K562 (cell line): Measurements from ENCODE around the gene PRAME. TPM values are rescaled to one million over a fixed set of nuclear protein-coding genes. Genes with fewer than 3 reads are reported as not detected.
A peak's percentile ranks its signal among the peaks of the same experiment; 100 is the strongest.

Experiments
- CBX3 ChIP-seq, 2 experiments: IDR thresholded peaks; 1 replicate in 1 of 2; 2 replicates in 1 of 2; pipeline ENCODE4 v1.6.1; 2012; ENCODE audit warnings: inconsistent platforms in 2 of 2, low read length in 2 of 2, borderline replicate concordance in 1 of 2, control low read depth in 1 of 2
- MYNN ChIP-seq, 2 experiments: sonication (generic); formaldehyde crosslinking in 1 of 2; IDR thresholded peaks; 2 replicates each; pipeline versions ENCODE4 v1.5.0 to v1.6.1; 2016 to 2020; ENCODE audit warnings: antibody characterized with exemption in 1 of 2, missing genetic modification reagents in 1 of 2
- STAT5A ChIP-seq: IDR thresholded peaks from 2 replicates; pipeline ENCODE4 v1.6.1; 2012; ENCODE audit warnings: low read length, inconsistent platforms, borderline replicate concordance
- ZNF184 ChIP-seq: sonication (generic); formaldehyde crosslinking; IDR thresholded peaks from 2 replicates; pipeline ENCODE4 v1.5.0; 2020; ENCODE audit warnings: missing genetic modification reagents
- polyA plus RNA-seq, 8 experiments: library from polyadenylated mRNA; depleted of rRNA in 4 of 8; stranded (reverse) in 5 of 8; unstranded in 3 of 8; fragments of >200 nt; fragmentation: Nextera tagmentation in 2 of 8; fragmentation: Illumina TruSeq in 1 of 8; extraction: Ambion mirVana in 2 of 8; extraction: Trizol in 1 of 8; gene quantifications; 2 replicates each; pipeline versions ENCODE4 v1.2.1 to v1.2.3, GENCODE V29; 2011 to 2014; ENCODE audit warnings: inconsistent platforms in 1 of 8, missing spikeins in 1 of 8
- total RNA-seq, 7 experiments: library from RNA; depleted of rRNA in 6 of 7; stranded (reverse); fragments of >200 nt in 6 of 7; fragmentation: Illumina TruSeq in 2 of 7; extraction: Trizol in 2 of 7; gene quantifications; 2 replicates each; pipeline versions ENCODE4 v1.2.1 to v1.2.3, GENCODE V29; 2011 to 2021; ENCODE audit warnings: low replicate concordance in 1 of 7
- TF ChIP-seq, protein P1 (sequence below): sonication (generic); formaldehyde crosslinking; IDR thresholded peaks from 2 replicates; pipeline ENCODE4 v1.8.1; 2023; ENCODE audit warnings: mild to moderate bottlenecking, missing genetic modification reagents, moderate library complexity
- TF ChIP-seq, protein P2 (sequence below), 2 experiments: fragments of 450-650 bp in 1 of 2; sonication (generic) in 1 of 2; formaldehyde crosslinking; conservative IDR thresholded peaks; 2 replicates each; pipeline versions ENCODE4 v1.4.0 to v1.8.1; 2020 to 2022; ENCODE audit warnings: mild to moderate bottlenecking in 1 of 2, missing genetic modification reagents in 1 of 2
- TF ChIP-seq, protein P3 (sequence below): fragments of 200-800 bp; sonication (Bioruptor generic); IDR thresholded peaks from 2 replicates; pipeline ENCODE4 v1.6.1; 2017; ENCODE audit warnings: missing genetic modification characterization, missing compliant biosample characterization
- TF ChIP-seq, protein P4 (sequence below): fragments of 200-800 bp; sonication (Bioruptor generic); IDR thresholded peaks from 2 replicates; pipeline ENCODE4 v1.6.1; 2016; ENCODE audit warnings: missing genetic modification characterization, missing compliant biosample characterization
- TF ChIP-seq, protein P5 (sequence below): sonication (generic); formaldehyde crosslinking; IDR thresholded peaks from 2 replicates; pipeline ENCODE4 v1.8.1; 2023; ENCODE audit warnings: mild to moderate bottlenecking, missing genetic modification reagents
- TF ChIP-seq, protein P6 (sequence below), 2 experiments: IDR thresholded peaks; 2 replicates each; pipeline ENCODE4 v1.6.1; 2012; ENCODE audit warnings: improper control_type of control experiment in 2 of 2, low read depth in 2 of 2, low read length in 2 of 2, borderline replicate concordance in 1 of 2

The PRAME gene
- total and polyA plus RNA-seq, 9 of the 15 experiments (the other 6 are each of a cell fraction or from before 2014, with no cell fraction given): 662 to 2,141 (median 1,142) TPM

DNA sequence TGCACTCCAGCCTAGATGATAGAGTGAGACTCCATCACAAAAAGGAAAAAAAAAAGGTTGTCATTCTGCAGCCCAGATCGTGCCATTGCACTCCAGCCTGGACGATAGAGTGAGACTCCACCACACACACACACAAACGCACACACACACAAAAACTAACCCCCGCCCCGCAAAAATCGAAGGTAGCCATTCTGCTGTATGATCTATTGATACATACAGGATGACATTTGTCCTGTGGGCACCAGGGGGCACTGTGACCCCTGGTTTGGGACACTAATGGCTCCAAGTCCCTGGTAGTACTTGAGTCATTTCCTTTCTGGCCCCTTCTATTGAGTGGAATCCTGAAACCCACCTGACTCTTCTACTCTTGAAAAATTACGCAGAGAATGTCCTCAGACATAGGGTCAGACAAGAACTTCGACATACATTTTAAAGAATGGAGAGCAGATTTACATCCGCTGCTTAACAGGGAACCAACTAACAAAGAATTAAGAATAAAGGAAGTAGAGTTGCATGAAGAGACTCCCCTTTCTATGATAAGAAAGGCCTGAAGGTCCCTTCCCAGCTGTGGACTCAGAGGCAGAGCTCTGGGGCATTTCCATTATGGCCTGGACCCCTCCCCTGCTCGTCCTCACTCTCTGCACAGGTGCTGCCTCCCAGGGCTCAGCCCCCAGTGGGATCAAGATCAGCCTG is 35.0 kb upstream of the PRAME start (continued):
- TF ChIP-seq, protein P1, sequence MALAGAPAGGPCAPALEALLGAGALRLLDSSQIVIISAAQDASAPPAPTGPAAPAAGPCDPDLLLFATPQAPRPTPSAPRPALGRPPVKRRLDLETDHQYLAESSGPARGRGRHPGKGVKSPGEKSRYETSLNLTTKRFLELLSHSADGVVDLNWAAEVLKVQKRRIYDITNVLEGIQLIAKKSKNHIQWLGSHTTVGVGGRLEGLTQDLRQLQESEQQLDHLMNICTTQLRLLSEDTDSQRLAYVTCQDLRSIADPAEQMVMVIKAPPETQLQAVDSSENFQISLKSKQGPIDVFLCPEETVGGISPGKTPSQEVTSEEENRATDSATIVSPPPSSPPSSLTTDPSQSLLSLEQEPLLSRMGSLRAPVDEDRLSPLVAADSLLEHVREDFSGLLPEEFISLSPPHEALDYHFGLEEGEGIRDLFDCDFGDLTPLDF (CRISPR knock-in tag): peak; percentile 63
- TF ChIP-seq ZNF184 (CRISPR knock-in tag) (0 out of 2 replicates have a peak, but pooled peaks have one; percentile 36), STAT5A (peak; percentile 33; the same call in 1 of the 2 replicates), MYNN (IDR thresholded peaks at IDR 0.05) (no peak), MYNN (CRISPR knock-in tag; IDR thresholded peaks at IDR 0.05) (peak; percentile 56; the same call in 1 of the 2 replicates), CBX3 (IDR thresholded peaks at IDR 0.05; ENCODE audit: borderline replicate concordance in 1 of 2, low read length in 2 of 2) (peak in 1 of 2 experiments; percentile 93; a peak in 2 of 3 replicates)
- TF ChIP-seq, protein P2, sequence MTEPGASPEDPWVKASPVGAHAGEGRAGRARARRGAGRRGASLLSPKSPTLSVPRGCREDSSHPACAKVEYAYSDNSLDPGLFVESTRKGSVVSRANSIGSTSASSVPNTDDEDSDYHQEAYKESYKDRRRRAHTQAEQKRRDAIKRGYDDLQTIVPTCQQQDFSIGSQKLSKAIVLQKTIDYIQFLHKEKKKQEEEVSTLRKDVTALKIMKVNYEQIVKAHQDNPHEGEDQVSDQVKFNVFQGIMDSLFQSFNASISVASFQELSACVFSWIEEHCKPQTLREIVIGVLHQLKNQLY (CRISPR knock-in tag; conservative IDR thresholded peaks at IDR 0.05): 0 out of 4 replicates have a peak, but pooled peaks of 1 of the 2 experiments have one; percentile 73
- TF ChIP-seq, protein P3, sequence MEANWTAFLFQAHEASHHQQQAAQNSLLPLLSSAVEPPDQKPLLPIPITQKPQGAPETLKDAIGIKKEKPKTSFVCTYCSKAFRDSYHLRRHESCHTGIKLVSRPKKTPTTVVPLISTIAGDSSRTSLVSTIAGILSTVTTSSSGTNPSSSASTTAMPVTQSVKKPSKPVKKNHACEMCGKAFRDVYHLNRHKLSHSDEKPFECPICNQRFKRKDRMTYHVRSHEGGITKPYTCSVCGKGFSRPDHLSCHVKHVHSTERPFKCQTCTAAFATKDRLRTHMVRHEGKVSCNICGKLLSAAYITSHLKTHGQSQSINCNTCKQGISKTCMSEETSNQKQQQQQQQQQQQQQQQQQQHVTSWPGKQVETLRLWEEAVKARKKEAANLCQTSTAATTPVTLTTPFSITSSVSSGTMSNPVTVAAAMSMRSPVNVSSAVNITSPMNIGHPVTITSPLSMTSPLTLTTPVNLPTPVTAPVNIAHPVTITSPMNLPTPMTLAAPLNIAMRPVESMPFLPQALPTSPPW: no peak
- TF ChIP-seq, protein P4, sequence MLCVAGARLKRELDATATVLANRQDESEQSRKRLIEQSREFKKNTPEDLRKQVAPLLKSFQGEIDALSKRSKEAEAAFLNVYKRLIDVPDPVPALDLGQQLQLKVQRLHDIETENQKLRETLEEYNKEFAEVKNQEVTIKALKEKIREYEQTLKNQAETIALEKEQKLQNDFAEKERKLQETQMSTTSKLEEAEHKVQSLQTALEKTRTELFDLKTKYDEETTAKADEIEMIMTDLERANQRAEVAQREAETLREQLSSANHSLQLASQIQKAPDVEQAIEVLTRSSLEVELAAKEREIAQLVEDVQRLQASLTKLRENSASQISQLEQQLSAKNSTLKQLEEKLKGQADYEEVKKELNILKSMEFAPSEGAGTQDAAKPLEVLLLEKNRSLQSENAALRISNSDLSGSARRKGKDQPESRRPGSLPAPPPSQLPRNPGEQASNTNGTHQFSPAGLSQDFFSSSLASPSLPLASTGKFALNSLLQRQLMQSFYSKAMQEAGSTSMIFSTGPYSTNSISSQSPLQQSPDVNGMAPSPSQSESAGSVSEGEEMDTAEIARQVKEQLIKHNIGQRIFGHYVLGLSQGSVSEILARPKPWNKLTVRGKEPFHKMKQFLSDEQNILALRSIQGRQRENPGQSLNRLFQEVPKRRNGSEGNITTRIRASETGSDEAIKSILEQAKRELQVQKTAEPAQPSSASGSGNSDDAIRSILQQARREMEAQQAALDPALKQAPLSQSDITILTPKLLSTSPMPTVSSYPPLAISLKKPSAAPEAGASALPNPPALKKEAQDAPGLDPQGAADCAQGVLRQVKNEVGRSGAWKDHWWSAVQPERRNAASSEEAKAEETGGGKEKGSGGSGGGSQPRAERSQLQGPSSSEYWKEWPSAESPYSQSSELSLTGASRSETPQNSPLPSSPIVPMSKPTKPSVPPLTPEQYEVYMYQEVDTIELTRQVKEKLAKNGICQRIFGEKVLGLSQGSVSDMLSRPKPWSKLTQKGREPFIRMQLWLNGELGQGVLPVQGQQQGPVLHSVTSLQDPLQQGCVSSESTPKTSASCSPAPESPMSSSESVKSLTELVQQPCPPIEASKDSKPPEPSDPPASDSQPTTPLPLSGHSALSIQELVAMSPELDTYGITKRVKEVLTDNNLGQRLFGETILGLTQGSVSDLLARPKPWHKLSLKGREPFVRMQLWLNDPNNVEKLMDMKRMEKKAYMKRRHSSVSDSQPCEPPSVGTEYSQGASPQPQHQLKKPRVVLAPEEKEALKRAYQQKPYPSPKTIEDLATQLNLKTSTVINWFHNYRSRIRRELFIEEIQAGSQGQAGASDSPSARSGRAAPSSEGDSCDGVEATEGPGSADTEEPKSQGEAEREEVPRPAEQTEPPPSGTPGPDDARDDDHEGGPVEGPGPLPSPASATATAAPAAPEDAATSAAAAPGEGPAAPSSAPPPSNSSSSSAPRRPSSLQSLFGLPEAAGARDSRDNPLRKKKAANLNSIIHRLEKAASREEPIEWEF (CRISPR knock-in tag): peak; percentile 82; the same call in 1 of the 2 replicates
- TF ChIP-seq, protein P5, sequence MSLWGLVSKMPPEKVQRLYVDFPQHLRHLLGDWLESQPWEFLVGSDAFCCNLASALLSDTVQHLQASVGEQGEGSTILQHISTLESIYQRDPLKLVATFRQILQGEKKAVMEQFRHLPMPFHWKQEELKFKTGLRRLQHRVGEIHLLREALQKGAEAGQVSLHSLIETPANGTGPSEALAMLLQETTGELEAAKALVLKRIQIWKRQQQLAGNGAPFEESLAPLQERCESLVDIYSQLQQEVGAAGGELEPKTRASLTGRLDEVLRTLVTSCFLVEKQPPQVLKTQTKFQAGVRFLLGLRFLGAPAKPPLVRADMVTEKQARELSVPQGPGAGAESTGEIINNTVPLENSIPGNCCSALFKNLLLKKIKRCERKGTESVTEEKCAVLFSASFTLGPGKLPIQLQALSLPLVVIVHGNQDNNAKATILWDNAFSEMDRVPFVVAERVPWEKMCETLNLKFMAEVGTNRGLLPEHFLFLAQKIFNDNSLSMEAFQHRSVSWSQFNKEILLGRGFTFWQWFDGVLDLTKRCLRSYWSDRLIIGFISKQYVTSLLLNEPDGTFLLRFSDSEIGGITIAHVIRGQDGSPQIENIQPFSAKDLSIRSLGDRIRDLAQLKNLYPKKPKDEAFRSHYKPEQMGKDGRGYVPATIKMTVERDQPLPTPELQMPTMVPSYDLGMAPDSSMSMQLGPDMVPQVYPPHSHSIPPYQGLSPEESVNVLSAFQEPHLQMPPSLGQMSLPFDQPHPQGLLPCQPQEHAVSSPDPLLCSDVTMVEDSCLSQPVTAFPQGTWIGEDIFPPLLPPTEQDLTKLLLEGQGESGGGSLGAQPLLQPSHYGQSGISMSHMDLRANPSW (CRISPR knock-in tag): peak; percentile 97; the same call in 1 of the 2 replicates
- TF ChIP-seq, protein P6, sequence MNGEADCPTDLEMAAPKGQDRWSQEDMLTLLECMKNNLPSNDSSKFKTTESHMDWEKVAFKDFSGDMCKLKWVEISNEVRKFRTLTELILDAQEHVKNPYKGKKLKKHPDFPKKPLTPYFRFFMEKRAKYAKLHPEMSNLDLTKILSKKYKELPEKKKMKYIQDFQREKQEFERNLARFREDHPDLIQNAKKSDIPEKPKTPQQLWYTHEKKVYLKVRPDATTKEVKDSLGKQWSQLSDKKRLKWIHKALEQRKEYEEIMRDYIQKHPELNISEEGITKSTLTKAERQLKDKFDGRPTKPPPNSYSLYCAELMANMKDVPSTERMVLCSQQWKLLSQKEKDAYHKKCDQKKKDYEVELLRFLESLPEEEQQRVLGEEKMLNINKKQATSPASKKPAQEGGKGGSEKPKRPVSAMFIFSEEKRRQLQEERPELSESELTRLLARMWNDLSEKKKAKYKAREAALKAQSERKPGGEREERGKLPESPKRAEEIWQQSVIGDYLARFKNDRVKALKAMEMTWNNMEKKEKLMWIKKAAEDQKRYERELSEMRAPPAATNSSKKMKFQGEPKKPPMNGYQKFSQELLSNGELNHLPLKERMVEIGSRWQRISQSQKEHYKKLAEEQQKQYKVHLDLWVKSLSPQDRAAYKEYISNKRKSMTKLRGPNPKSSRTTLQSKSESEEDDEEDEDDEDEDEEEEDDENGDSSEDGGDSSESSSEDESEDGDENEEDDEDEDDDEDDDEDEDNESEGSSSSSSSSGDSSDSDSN (IDR thresholded peaks at IDR 0.05; ENCODE audit: borderline replicate concordance in 1 of 2, low read depth in 2 of 2, low read length in 2 of 2): 0 out of 4 replicates have a peak, but pooled peaks have one; percentile 66 to 71
